Brain microvascular endothelial cell (primary cell): ENCODE data around the gene POLE2.
A peak's percentile ranks its signal among the peaks of the same experiment; 100 is the strongest.

Source experiments
- DNase-seq: peaks from one replicate; pipeline ENCODE4 v3.0.0-alpha.2; 2020
- H3K27ac ChIP-seq: fragments of 250-450 bp; sonication (Bioruptor Pico); 2 replicates; pipeline ENCODE4 v1.5.1; 2020; ENCODE audit warnings: mild to moderate bottlenecking, moderate library complexity
- H3K27me3 ChIP-seq: fragments of 250-450 bp; sonication (Bioruptor Pico); replicated peaks from 2 replicates; pipeline ENCODE4 v1.5.1; 2020; ENCODE audit warnings: mild to moderate bottlenecking
- H3K36me3 ChIP-seq: fragments of 250-450 bp; sonication (Bioruptor Pico); replicated peaks from 2 replicates; pipeline ENCODE4 v1.5.1; 2020; ENCODE audit warnings: mild to moderate bottlenecking
- H3K4me3 ChIP-seq: 2 replicates; pipeline ENCODE4 v1.5.1; 2011; ENCODE audit warnings: low read depth, mild to moderate bottlenecking, control low read depth, low read length, moderate library complexity
- in situ Hi-C: cut with HindIII; loops from 2 replicates; pipeline ENCODE4 v1.10.0; 2017; ENCODE audit warnings: low sequenced_read_pairs, low pct_ligation_motif_present
- TF ChIP-seq, protein P1 (sequence below): IDR thresholded peaks from 2 replicates; pipeline ENCODE4 v1.5.1; 2011; ENCODE audit warnings: low read depth, mild to moderate bottlenecking, moderate library complexity, low read length, control low read depth, inconsistent platforms; ENCODE audit errors: missing control alignments

The POLE2 gene

GRCh38 chr14:49692193-49692757, 4.3 kb upstream of the POLE2 start:
- no peaks in the 10 kb centered on the region for H3K27me3 ChIP-seq
- in situ Hi-C loops: no loop called here
- no peak for DNase-seq
- no peaks in the 10 kb centered on the region for H3K36me3 ChIP-seq
- peak overlapping the region; percentile 69 for H3K4me3 ChIP-seq
- TF ChIP-seq, protein P1, sequence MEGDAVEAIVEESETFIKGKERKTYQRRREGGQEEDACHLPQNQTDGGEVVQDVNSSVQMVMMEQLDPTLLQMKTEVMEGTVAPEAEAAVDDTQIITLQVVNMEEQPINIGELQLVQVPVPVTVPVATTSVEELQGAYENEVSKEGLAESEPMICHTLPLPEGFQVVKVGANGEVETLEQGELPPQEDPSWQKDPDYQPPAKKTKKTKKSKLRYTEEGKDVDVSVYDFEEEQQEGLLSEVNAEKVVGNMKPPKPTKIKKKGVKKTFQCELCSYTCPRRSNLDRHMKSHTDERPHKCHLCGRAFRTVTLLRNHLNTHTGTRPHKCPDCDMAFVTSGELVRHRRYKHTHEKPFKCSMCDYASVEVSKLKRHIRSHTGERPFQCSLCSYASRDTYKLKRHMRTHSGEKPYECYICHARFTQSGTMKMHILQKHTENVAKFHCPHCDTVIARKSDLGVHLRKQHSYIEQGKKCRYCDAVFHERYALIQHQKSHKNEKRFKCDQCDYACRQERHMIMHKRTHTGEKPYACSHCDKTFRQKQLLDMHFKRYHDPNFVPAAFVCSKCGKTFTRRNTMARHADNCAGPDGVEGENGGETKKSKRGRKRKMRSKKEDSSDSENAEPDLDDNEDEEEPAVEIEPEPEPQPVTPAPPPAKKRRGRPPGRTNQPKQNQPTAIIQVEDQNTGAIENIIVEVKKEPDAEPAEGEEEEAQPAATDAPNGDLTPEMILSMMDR: no peak
- peak overlapping the region; percentile 70 for H3K27ac ChIP-seq

DNA sequence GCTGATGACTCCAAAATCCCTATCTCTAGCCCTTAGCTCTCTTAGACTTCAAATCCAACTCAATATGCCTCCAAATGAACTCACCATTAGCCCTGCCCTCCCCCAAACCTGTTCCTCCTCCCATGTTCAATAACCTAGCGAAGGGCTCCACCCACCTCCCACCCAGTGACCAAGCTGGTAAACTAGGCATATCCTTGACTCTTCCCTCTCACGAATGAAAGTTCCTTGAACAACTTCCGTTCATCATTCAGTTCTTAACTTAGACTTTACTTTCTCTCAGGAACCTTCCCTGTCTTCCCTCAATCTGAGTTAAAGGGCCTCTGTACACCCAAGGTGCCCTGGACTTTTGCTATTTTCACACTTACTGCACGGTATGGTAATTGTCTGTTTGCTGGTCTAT, 3.0 kb upstream of the POLE2 start:
- no peak for DNase-seq
- in situ Hi-C loops: no loop called here
- TF ChIP-seq, protein P1: no peak
- Histone ChIP-seq H3K4me3 (no peak overlapping the region), H3K27me3 (no peaks in the 10 kb centered on the region), H3K36me3 (no peaks in the 10 kb centered on the region), H3K27ac (no peak overlapping the region)

DNA sequence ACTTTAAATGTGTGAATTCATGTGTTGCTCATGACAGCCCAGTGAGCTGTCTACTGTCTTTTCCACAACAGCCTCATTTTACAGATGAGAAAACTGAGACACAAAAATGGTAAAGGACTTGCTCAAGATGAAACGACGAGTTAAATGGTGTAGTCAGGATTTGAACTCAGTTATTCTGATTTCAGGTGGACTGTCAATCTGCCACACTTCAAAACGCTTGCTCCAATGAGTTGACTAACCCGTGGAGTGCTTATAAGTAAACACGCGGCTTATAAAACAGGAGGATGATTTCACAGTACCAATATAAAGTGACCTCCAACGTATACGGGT, 652 bp upstream of the POLE2 start:
- TF ChIP-seq, protein P1: no peak
- Histone ChIP-seq H3K36me3 (no peaks in the 10 kb centered on the region), H3K27ac (no peak overlapping the region), H3K27me3 (no peaks in the 10 kb centered on the region), H3K4me3 (no peak overlapping the region)
- in situ Hi-C loops: no loop called here
- no peak for DNase-seq

- no peak overlapping the region for H3K4me3 ChIP-seq
- TF ChIP-seq, protein P1: no peak
- in situ Hi-C loops: no loop called here
- DNase-seq: no peak
- no peaks in the 10 kb centered on the region for H3K27me3 ChIP-seq
- H3K27ac ChIP-seq: no peak overlapping the region
- H3K36me3 ChIP-seq: no peaks in the 10 kb centered on the region
Measured at GRCh38 chr14:49686425-49686824, 1.6 kb downstream of the POLE2 start.

DNA sequence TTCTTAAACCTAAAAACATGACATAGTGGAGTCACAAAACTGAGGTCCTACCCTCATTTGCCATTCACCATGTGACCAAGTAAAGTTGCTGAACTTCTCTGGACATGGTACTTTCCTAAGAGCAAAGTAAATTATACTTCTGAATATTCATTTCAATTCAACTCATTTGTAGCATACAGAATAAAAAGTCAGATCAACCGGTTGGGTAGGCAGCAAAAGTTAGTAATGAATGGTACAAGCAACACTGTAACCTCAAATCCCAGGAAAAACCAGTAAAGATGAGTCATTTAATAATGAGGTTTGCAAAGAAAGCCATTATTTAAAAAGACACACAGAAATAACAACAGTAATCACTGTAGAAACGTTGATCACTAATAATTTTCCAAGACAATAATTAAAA, 8.7 kb downstream of the POLE2 start:
- DNase-seq: no peak

DNA sequence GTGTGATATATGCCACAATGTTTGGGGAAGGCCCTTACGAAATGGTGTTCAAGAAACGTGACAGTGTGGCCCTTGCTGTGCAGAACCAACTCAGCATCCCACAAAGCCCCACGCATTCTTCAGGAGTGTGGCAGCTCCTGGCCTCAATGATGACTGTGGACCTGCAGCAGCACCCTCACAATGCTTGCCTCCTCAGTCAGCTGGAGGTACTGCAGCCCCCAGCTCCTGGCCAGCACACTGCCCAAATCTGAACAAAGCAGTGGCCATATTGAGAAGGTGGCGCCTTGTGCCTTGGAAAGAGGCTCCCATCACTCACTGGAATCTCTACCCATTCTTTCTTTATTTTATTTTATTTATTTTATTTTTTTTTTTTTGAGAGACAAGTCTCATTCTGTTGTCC, 10.4 kb downstream of the POLE2 start:
- H3K27ac ChIP-seq: no peak overlapping the region
- H3K36me3 ChIP-seq: no peaks in the 10 kb centered on the region
- H3K4me3 ChIP-seq: no peak overlapping the region
- DNase-seq: no peak
- in situ Hi-C loops: no loop called here
- H3K27me3 ChIP-seq: no peaks in the 10 kb centered on the region
- TF ChIP-seq, protein P1: peak; percentile 38

More for the DNA sequence above, 8.7 kb downstream of the POLE2 start:
- Histone ChIP-seq H3K27me3 (no peaks in the 10 kb centered on the region), H3K27ac (no peak overlapping the region), H3K36me3 (no peaks in the 10 kb centered on the region), H3K4me3 (no peak overlapping the region)
- TF ChIP-seq, protein P1: no peak
- in situ Hi-C loops: no loop called here
